ENCODE data around the gene SLC25A48.

The SLC25A48 gene

DNA sequence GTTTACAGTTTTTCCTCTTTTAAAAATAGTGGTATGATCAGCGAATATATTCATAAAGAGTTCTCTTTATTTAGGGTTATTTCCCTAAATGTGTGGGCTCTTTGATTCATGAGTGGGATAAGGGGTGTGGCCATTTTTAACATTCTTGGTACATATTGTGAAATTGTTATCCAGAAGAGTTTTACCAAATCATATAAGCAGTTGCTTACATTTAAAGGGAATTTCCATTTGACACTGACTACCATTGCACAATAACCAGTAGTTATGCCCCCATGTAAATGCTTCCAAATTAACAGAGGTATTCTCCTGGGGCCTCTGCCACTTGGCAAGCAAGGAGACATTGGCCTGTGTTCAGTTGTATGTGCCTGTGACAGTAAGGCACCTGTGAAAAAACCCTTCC, 27.2 kb downstream of the SLC25A48 start:
- DNase-seq, result no peak

GRCh38 chr5:135862086-135862485, 27.6 kb downstream of the SLC25A48 start:
- no peak for DNase-seq

DNA sequence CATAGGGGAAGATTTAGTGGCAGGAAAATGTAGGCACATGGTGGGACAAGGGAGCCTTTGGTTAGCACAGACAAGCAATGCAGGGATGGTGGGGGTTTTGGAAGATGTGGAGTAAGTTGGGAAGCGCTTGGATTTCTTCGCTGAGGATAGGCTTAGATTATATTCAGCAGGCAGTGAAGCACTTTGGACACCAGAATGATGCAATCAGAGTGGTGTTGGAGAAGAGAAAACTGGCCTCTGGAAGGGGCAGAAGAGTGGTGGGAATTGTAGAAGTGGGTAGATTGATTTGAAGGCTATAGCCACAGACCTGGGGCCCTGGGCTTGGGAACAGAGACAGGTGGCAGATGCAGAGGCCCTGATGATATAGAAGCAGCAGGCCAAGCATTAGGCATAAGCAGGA, 28.3 kb downstream of the SLC25A48 start:
- no peak for DNase-seq

GRCh38 chr5:135864503-135865435, 30.3 kb downstream of the SLC25A48 start:
- DNase-seq, result no peak

- DNase-seq, result no peak
Measured at GRCh38 chr5:135866016-135866415, 31.6 kb downstream of the SLC25A48 start.

DNA sequence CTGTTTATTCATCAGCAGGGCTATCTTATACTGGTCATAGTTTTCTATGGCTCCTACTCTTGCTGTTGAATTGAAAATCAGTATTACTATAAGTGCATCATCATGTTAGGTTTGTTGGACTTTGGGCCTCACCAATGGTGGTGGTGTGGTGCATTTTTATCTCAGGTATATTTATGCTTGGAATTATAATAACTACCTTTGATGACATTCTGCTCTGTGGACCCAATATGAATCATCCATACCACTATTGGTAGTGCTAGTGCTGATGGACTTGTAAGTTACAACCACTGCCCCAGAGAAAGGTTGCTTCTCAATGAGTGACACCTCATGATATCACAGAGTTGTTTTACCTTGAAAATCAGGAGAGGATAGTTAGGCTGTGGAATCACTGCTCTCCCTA, 33.1 kb downstream of the SLC25A48 start:
- DNase-seq, result no peak

- no peak for DNase-seq
Measured at GRCh38 chr5:135868681-135869080, 34.2 kb downstream of the SLC25A48 start.

- no peak for DNase-seq
Measured at GRCh38 chr5:135869276-135869675, 34.8 kb downstream of the SLC25A48 start.

GRCh38 chr5:135869935-135870334, 35.5 kb downstream of the SLC25A48 start:
- DNase-seq, result no peak

DNA sequence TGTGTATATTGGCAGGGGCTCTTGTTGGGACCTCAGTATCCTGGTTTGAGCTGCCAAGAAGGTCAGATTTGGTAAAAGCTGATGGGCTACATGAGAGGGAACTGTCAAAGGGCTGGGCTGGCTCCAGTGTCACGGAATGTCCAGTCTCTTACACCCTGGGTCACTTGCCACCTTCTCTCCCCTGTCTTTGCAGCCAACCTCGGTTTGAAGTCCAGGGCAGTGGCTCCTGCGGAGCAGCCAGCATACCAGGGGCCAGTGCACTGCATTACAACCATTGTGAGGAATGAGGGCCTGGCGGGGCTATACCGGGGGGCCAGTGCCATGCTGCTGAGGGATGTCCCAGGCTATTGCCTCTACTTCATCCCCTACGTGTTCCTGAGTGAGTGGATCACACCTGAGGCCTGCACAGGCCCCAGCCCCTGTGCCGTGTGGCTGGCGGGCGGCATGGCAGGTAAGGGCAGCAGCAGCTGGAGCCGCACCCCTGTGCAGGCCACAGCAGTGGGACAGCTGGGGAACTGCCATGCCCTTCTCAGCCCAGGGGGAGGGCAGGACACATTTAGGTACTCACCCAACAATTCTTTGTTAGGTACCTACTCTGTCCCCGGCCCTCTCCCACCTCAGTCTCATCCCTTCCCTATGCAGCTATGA, 36.9 kb downstream of the SLC25A48 start:
- DNase-seq, result no peak

DNA sequence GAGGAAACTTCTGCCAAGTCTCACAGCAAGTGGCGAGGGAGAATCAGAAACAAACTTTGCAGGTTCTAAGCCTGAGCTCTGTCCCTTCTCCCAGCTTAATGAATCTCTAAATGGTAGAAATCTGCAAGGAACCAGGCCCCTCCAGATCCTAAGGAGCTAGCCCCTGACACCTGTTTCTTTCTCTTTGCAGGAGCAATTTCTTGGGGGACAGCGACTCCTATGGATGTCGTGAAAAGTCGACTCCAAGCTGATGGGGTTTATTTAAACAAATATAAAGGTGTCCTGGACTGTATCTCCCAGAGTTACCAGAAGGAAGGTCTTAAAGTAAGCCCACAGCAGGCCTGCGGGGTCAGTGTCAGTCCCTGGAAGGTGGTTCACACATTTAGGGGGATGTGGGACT, 39.4 kb downstream of the SLC25A48 start:
- no peak for DNase-seq

DNA sequence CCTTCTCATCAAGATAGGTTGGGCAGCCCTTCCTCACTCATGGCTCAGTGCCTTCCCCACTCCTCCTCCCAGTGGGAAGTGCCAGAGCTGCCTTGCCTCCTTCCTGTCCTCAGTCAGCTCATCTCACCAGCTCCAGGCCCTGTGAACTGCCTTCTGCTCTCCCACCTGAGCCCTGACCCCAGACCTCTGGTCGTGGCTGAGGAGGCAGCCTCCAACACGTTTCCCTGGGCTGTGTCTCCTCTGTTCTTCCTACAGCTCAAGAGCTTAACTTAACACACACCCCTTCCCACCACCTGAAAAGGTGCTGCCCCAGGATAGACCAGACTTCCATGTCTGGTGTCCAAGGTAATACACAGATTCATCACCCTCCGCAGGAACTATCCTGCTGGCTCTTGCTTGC, 40.0 kb downstream of the SLC25A48 start:
- no peak for DNase-seq

DNA sequence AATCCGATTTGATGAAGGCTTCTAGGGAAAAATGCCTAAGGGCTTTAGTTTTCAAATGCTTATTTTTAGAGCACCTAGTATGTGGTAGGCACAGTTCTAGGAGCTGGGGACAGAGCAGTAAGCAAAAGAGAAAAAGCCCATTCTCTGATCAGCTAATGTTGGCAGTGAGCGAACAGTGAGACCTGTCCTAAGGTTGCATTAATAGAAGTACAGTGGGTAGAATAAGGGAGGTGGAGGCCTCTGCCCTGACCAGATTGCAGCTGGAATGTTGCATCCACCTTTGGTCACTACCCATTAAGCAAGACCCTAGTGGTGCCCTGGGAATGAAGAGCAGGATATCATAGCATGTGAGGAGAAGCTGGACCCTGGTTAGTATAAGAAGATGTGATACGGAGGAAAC, 41.1 kb downstream of the SLC25A48 start:
- no peak for DNase-seq

- DNase-seq, result no peak
Measured at GRCh38 chr5:135876146-135876545, 41.7 kb downstream of the SLC25A48 start.

DNA sequence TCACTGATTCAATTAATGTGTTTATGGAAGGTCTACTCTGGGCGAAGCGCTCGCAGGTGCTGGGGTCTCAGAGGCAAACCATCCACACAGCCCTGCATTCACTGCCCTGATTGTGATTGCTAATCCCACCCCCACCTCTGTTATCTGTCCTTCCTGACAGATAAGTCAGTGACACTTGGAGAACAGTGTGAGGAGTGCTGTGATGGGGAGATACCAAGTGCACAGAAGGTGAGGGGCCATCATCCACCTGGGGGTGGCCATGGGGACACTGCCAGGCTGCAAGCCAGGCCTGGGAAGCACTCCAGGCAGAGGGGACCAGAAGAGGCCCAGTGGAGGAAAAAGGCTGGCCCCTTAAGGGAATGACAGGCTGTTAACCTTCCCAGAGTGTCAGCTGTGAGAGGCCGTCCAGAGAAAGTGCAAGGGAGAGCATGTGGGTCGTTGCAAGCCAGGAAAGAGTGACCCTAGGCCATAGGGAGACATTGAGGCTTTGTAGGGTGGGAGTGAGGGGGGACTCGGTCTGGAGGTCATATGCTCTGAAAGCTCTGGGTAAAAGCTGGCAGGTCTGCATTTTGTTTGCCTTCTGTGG, 43.2 kb downstream of the SLC25A48 start:
- no peak for DNase-seq

GRCh38 chr5:135878156-135878620, 43.7 kb downstream of the SLC25A48 start:
- DNase-seq, result no peak

DNA sequence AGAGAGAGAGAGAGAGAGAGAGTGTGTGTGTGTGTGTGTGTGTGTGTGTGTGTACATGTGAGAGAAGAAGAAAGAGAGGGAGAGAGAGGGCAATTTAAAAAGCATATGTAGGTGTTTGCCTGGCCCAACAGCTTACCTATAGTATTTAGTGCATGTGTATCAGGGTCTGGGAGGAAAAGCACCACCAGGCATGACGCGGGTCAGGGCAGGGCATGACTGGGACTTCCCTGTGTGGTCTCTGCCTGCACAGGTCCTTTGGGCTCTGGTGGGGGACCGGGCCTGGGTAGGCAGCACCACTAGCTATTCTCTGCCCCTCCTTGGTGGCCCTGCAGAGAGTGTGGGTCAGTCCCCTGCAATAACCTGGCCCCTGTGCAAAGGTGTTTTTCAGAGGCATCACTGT, 45.1 kb downstream of the SLC25A48 start:
- DNase-seq, result no peak

DNA sequence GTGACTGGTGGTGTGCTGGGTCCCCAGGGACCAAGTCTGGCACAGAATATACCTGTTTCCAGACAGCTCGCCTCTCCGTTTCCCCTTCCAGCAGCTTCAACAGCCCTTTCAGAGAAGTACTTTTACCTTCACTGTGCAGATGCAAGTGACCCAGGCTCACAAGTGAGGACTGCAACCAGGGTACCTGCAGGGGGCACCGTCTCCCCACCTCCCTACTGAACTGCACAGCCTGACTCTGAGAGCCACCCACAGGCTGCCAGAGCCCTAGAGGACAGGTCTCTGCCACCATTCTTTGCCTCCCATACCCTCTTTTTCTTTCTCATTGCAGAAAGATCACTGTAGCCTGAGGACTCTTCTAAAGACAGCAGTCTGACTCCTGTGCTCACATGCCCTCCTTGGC, 45.8 kb downstream of the SLC25A48 start:
- DNase-seq, result peak in 1 of 2 experiments; percentile 20

- DNase-seq, result no peak
Measured at GRCh38 chr5:135880801-135881200, 46.3 kb downstream of the SLC25A48 start.

DNA sequence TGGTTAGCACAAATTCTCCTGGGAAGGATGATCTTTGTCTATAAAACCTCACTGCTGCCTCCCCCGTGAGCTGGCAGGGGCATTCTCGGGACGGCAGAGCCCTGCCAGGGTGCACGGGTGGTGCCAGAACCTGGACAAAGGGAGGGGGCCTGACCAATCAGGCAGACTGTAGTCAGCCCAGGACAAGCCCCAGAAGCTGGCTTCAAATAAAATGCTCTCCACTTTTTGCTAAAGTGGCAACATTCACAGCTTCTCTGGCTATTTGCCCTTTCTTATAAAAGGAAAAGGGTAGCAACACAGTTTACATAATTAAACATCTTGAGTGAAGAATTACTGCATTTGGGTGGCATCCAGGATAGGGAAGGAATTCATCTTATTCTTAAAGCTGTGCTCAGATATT, 46.8 kb downstream of the SLC25A48 start:
- DNase-seq, result no peak

DNA sequence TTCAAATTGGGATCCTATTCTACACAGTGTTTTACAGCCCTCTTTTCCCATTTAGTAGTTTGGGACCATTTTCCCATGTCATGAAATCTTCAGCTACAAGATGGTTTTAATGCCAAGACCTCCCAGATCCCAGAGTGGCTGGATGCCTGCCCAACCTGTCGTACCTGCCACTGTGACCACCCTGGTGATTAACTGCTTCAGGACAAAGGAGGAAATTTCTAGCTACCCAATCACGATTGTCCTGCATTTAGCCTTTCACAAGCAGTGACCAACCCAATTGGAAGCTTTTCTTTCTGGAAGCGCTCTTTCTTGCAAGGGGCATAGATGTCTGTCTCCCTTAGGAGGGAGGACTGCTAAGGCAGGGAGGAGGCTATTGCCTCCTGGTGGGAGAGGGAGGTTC, 47.4 kb downstream of the SLC25A48 start:
- no peak for DNase-seq

DNA sequence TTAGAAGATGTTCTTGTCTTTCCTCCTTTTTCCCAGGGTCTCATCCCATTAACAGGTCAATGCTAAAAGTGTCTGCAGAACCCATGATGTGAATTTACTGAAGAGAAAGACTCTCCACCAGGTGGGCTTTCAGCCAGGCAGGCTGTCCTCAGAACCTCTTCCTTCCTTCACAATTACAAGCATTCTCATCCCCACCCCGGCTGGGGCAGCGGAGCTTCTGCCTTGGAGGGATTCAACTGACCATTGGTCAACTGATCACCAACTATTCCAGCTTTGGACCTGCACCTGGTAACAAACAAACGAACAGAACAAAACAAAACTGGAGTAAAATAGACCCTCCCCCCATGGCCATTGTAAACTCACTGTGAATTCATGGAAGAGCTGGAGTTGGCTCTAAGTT, 48.6 kb downstream of the SLC25A48 start:
- DNase-seq, result no peak

- DNase-seq, result peak in 1 of 2 experiments; percentile 20
Measured at GRCh38 chr5:135883441-135883840, 49.0 kb downstream of the SLC25A48 start.

DNA sequence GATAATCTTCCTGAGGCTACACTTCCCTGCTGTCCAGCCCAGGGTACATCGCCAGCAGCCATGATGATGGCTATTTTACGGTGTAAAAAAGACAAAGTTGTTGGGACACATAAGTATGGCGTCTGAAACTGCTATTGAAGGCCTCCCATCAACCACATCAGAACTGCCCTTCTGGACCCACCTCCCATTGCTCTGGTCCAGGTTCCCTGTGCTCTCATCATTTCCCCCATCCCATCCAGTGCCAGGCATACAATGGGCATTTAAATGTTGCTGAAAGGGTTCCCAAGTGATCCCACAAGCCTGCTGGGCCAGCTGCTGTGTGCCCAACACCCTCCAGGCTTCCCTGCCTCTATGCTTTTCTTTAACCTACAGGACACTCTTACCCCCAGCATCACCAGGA, 50.6 kb downstream of the SLC25A48 start:
- DNase-seq, result no peak
